T-helper 1 cell treated with Interleukin-12 subunit alpha and Interleukin-12 subunit beta and Interleukin-4 antibody, amounts not matched to agents 30 μg/mL and 1 μg/mL, for 36 hours (primary cell): ENCODE measurements around the gene ELMO1.
"Not testable (repeated sequence)": the region's sequence is repeated elsewhere in the genome, so short reads cannot be mapped to it uniquely, and the experiment has no call there.

Experiments used
- H3K27ac Mint-ChIP-seq: one replicate; pipeline ENCODE4 v1.8.0; 2021; ENCODE audit warnings: mild to moderate bottlenecking, mixed read lengths
- H3K27me3 Mint-ChIP-seq: one replicate; pipeline ENCODE4 v1.8.0; 2021; ENCODE audit warnings: low read depth, mixed read lengths
- H3K36me3 Mint-ChIP-seq: one replicate; pipeline ENCODE4 v1.8.0; 2021; ENCODE audit warnings: low read depth, mixed read lengths
- H3K4me1 Mint-ChIP-seq: one replicate; pipeline ENCODE4 v1.8.0; 2021; ENCODE audit warnings: low read depth, mixed read lengths
- H3K4me3 Mint-ChIP-seq: one replicate; pipeline ENCODE4 v1.8.0; 2021; ENCODE audit warnings: mild to moderate bottlenecking, moderate library complexity, mixed read lengths
- H3K9me3 Mint-ChIP-seq: one replicate; pipeline ENCODE4 v1.8.0; 2021; ENCODE audit warnings: mixed read lengths

Gene ELMO1

DNA sequence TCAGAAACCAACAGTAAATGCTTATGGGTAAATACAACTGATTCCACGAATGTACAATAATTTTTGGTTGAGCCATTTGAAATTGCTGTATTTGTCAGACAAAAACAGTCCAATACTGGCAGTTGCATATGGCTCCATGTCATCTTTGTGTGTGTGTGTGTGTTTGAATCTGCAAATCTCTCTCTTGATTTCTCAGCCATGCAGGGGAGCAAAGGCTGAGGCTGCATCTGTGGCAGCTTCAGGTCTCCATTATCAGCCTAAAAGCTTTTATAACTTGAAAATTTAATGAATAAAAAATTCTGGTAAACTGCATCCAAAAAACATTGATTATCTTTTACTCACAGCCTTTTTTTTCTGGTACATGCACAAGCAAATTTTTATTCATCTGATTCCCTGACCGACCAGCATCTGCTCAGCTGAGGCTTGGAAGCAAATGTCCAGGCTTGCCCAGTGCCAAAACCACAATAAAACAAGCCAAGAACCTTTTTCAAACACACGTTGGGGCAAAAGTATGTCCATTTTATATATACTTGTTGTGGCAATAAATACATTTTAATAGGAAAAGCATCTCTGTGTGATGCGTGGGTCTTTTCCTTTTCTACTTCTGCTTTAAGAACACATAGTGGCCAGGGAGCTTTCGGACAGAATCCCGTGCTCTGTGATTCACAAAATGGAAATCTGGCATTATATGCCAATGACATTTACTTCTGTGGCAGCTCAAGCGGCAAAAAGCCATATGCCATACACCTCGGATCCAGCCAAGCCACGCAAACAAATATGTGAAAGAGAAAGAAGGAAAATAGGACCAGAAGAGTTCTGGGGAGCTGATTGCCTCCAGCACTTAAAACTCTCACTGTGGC lies 448.8 kb downstream of the ELMO1 start:
- H3K27ac Mint-ChIP-seq = no peak overlapping the region
- H3K36me3 Mint-ChIP-seq = peaks cover 22% of the 10 kb centered on the region
- no peaks in the 10 kb centered on the region for H3K4me1 Mint-ChIP-seq
- peaks cover 16% of the 10 kb centered on the region for H3K9me3 Mint-ChIP-seq
- H3K4me3 Mint-ChIP-seq = no peak overlapping the region
- no peaks in the 10 kb centered on the region for H3K27me3 Mint-ChIP-seq

DNA sequence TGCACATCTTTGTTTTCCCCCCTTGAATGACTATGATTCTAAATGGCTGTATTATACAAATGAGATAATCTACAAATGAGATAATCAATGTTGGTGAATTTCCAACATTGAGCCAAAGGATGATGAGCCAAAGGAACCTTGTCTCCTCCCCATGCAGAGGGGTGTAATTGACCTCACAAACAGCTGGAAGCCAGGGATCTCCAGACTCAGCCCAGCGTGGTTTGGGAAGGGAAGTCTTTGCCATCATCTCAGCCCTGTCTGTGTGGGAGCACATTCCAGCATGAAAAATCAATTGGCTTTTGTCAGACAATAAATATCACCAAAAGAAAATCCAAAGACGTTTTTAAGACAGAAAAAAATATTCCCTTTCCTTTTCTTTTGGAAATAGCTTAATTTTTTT lies 452.9 kb downstream of the ELMO1 start:
- no peaks in the 10 kb centered on the region for H3K27me3 Mint-ChIP-seq
- peaks cover 4% of the 10 kb centered on the region for H3K4me1 Mint-ChIP-seq

DNA sequence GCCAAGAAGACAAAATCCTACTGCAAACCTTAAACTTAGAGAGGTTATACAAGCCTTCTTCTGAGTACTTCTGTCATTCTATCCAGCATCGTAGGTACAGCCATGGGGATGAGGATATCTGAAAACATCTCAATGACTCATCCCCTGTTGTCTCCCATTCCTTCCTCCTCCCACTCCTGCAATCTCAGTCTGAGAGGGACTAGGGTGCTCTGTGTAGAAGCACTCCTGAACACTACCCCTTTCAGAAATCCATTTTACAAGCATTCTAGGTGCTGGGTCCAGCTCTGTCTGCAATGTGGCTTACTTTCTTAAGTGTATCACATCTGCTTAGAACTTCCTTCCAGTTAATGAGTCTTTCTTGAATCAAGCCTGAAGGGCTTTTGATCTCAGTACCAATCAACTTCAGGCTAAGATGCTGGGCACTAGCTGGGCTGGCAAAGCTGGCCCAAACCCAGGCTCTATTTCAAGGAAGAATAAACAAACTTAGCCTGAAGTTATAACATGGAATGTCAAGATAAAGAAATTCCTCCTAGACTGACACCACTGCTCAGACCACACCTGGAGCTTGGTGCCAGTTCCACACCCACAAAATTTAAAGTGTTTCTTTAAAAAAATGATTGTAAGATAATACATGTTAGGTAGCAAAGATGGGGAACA lies 454.1 kb downstream of the ELMO1 start:
- Mint-ChIP-seq H3K9me3 (no peaks in the 10 kb centered on the region), H3K4me1 (peaks cover 4% of the 10 kb centered on the region), H3K36me3 (peaks cover 8% of the 10 kb centered on the region), H3K4me3 (no peak overlapping the region), H3K27me3 (no peaks in the 10 kb centered on the region), H3K27ac (no peak overlapping the region)

More for the DNA sequence above, 452.9 kb downstream of the ELMO1 start:
- no peak overlapping the region for H3K27ac Mint-ChIP-seq
- H3K4me3 Mint-ChIP-seq = no peak overlapping the region
- no peaks in the 10 kb centered on the region for H3K9me3 Mint-ChIP-seq
- peaks cover 8% of the 10 kb centered on the region for H3K36me3 Mint-ChIP-seq

DNA sequence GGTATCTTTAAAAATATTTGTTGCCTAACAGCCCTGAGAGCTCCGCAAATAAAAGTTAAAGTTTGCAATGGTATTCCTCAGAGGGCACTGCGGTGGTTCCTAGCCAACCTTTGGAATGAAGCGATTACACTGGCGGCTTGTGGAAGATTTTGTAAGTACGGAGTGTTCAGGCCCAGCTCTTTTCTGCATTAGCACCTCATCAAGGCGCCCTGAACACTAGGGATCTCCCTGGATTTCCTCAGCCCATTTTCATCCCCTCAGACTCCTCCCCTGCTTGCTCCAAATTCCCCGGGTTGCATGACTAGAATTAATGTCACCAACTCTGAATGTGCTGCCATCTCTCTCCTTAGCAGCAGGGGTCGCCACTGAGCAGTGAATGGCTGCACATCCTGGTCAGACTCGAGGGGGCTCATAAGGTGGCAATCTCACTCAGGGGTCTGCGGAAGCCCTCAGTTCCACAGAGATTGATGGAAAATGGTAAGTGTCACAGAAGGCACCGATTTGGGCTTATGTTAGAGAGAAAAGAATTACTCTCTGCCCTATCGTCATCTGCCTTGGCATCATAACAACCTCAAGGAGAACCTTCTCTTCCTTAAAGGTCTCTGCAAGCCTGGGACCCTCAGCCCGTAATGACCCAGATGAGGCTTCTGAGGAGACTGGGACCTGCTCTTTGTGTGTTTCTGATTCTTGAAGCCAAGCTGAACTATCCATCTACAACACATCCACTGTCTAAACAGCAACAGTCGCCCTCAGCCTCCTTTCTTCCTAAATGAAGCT lies 461.5 kb downstream of the ELMO1 start:
- Mint-ChIP-seq H3K4me3 (no peak overlapping the region), H3K27me3 (no peaks in the 10 kb centered on the region), H3K4me1 (peaks cover 22% of the 10 kb centered on the region), H3K9me3 (no peaks in the 10 kb centered on the region), H3K27ac (no peak overlapping the region), H3K36me3 (peaks cover 5% of the 10 kb centered on the region)

DNA sequence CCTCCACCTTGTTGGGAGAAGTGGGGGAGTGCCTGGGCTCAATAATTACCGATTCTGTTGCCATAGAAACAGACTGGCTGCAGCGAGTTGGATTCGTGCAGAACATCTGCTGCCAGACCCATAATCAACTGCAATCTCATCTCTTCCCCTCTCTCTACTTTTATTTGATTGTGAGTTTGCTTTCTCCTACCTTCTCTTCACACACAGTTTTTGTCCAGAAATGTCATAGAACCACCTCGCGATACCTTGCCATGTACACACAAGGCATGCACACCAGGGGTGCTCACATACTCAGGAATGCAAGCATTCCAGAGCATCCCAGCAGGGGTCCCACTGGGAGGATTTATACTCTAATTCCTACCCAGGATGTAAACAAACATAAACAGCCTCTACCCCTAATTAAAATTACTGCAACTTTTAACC lies 462.1 kb downstream of the ELMO1 start:
- H3K27ac Mint-ChIP-seq = no peak overlapping the region
- peaks cover 6% of the 10 kb centered on the region for H3K36me3 Mint-ChIP-seq
- H3K4me1 Mint-ChIP-seq = peaks cover 22% of the 10 kb centered on the region
- no peaks in the 10 kb centered on the region for H3K9me3 Mint-ChIP-seq
- no peaks in the 10 kb centered on the region for H3K27me3 Mint-ChIP-seq
- no peak overlapping the region for H3K4me3 Mint-ChIP-seq

DNA sequence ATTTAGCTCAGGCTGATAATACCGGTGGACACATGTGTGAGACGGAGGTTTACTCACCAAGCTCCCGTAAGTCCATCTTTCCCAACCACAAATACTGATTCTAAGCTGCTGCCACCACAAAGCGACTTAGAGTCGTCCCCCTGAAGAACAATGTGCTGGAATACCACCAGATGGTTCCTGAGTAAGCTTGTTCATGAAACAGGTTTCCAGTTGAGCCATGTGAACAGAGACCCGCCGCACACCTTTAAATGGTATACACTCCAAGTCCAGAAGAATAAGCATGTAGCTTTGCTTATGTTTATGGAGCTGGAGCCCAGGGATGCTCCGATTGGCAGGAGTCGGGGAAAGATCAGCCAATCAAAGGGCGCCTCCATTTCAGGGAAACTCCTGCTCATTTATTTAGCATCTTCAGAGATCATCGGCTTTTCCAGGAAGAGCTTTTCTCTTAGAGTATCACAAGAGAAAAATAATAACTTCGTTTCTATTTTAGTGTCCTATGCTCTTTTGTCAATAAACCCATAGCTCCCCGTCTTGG lies 462.7 kb downstream of the ELMO1 start:
- Mint-ChIP-seq H3K4me1 (peaks cover 22% of the 10 kb centered on the region), H3K4me3 (no peak overlapping the region), H3K36me3 (peaks cover 6% of the 10 kb centered on the region), H3K27ac (no peak overlapping the region), H3K27me3 (no peaks in the 10 kb centered on the region), H3K9me3 (no peaks in the 10 kb centered on the region)

DNA sequence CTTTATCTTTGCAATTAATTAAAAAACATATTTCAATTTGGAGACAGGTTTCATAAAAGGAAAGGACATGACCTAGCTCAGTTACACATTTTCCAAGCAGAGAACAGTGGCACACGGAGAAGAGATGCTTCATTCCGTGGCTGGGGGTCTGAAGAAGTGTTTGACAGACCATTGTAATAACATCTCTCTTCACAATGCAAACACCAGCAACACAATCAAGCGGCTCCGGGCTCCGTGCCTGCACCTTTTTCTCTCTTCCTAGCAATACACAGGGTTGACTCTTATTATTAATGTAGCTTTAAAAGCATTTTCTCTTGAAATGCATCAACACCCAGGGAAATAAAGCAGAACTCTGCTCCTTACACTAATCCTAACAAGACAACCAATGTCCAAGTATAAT lies 463.3 kb downstream of the ELMO1 start:
- no peak overlapping the region for H3K27ac Mint-ChIP-seq
- no peak overlapping the region for H3K4me3 Mint-ChIP-seq
- H3K36me3 Mint-ChIP-seq = peaks cover 6% of the 10 kb centered on the region
- peaks cover 22% of the 10 kb centered on the region for H3K4me1 Mint-ChIP-seq
- H3K27me3 Mint-ChIP-seq = no peaks in the 10 kb centered on the region
- H3K9me3 Mint-ChIP-seq = no peaks in the 10 kb centered on the region

DNA sequence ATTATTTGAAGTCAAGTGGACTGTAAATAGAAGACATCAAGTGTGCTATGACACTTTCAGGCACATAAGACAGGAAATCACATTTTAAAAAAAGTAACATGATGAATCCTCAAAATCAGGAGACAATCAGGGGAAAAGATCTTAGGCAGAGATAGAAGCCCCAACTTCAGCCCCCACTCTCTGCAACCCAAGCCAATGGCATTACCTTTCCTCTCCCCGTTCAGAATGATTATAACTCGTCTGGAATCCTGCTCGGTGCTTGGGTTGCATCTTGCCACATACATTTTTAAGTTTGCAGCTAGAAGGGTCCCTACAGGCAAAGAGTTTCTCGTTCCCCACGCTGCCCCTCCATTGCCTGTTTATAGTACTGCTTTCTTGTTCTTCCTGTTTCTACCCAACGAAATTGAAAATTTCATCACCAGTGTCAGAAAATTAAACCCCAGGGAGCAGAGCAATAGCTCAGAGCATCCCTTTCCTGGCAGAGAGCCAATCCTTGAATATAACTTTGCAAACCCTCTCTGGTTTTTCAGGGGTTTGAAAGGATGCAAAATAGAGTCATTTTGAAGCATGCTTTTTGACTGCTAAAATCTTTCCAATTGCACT lies 463.9 kb downstream of the ELMO1 start:
- H3K4me1 Mint-ChIP-seq = peaks cover 22% of the 10 kb centered on the region
- H3K4me3 Mint-ChIP-seq = no peak overlapping the region
- H3K9me3 Mint-ChIP-seq = no peaks in the 10 kb centered on the region
- peaks cover 6% of the 10 kb centered on the region for H3K36me3 Mint-ChIP-seq
- no peaks in the 10 kb centered on the region for H3K27me3 Mint-ChIP-seq
- H3K27ac Mint-ChIP-seq = no peak overlapping the region

DNA sequence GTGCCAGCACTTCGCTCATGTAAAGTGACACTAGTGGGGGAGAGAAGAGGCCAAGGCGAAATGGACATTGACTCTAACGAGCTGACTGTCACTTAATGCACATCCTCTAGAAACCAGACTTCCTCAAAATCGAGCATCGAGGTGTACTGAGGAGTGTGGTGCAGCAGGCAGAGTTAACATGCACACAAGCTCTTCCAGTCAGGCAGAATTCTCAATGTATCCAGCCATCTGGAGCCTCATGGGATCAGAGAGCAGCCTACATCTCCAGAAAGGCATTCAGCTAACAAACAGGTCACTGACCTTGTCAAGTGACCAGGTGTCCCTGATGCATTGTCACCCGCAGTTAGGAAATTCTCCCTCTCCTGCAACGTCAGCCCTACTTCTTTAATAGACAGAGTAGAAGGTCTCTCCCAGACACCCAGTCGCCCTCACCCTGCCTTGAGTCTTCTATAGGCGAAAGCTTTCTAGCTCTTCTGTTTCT lies 464.6 kb downstream of the ELMO1 start:
- H3K4me1 Mint-ChIP-seq = peaks cover 22% of the 10 kb centered on the region
- H3K27me3 Mint-ChIP-seq = no peaks in the 10 kb centered on the region
- H3K36me3 Mint-ChIP-seq = peaks cover 6% of the 10 kb centered on the region
- no peak overlapping the region for H3K4me3 Mint-ChIP-seq
- H3K27ac Mint-ChIP-seq = no peak overlapping the region
- no peaks in the 10 kb centered on the region for H3K9me3 Mint-ChIP-seq

DNA sequence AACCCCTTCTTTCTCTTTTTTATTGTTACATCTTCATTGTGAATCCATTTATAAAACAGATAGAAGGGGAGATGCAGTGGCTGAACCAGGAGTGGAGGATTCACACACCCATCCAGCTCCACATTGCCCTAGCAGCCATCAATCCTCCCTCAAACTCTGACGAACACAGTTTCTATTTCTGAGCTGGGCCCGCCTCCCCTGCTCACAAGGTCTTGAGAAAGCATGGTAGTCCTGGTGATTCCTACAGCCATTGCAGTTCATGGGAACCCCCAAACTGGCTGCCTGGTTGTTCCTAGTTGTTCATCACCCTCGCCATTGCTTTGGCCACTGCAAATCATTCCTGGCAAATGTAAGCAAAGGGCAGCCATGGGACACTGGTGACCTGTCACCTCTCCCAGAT lies 465.9 kb downstream of the ELMO1 start:
- Mint-ChIP-seq H3K9me3 (no peaks in the 10 kb centered on the region), H3K4me3 (no peak overlapping the region), H3K4me1 (peaks cover 19% of the 10 kb centered on the region), H3K27me3 (no peaks in the 10 kb centered on the region), H3K27ac (no peak overlapping the region), H3K36me3 (peaks cover 6% of the 10 kb centered on the region)

DNA sequence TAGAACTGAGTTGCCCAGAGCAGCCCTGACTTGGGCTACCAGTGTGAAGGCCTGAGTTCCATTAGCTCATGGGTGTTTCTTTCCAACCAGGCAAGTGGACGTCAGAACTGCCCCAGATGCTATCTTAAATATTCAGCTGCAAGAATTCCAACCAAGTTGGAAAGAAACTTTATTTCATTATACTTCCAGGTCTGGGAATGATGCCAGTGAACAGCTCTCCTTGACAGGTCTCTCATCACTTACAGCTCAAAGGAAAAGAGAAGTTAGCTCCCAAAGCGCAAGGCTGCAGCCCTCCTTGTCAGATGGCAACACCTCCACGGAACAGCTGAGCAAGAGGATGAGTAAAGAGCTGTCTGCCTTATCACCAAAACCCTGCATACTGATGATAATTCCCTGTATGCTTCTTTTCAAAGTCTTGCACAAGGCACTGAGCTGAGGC lies 468.8 kb downstream of the ELMO1 start:
- Mint-ChIP-seq H3K36me3 (peaks cover 11% of the 10 kb centered on the region), H3K9me3 (no peaks in the 10 kb centered on the region), H3K27ac (no peak overlapping the region), H3K4me1 (peaks cover 8% of the 10 kb centered on the region), H3K27me3 (no peaks in the 10 kb centered on the region), H3K4me3 (no peak overlapping the region)

DNA sequence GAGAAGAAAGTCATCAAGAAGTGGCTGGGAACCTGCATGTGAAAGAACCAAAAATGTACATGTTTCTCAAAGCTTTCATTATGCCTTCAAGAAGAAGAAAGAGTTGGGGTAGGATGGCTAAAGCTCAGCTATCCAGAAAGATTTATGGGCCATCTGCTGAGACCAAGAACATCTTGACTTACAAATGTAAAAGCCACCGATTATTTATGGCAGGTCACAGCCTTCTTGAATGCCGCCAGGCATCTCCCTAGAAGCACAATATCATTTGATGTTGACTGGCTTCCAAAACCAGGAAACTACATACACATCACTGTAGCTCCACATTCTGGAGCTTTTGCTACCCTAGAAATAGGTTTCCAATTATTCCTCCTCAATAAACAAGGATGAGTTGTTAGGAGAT lies 470.2 kb downstream of the ELMO1 start:
- H3K36me3 Mint-ChIP-seq = peaks cover 19% of the 10 kb centered on the region
- no peak overlapping the region for H3K27ac Mint-ChIP-seq
- no peaks in the 10 kb centered on the region for H3K9me3 Mint-ChIP-seq

DNA sequence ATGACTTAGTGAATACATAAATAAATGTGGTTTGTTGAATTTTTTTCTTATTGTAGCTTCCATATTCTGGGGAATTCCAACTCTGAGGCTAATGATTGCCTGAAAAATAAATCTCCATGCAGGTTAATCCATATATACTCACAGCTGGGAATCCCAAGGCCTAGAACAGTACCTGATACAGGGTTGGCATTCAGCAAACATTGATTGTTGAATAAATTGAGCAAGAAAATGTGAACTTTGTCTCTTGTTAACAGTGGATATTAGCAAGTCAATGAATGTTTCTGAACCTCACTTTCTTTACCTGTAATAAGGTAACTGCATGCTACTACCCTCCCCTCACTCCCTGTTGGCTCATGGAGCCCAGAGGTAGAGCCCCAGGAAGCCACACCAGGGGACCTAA lies 470.8 kb downstream of the ELMO1 start:
- no peaks in the 10 kb centered on the region for H3K9me3 Mint-ChIP-seq
- peaks cover 2% of the 10 kb centered on the region for H3K4me1 Mint-ChIP-seq
- no peak overlapping the region for H3K27ac Mint-ChIP-seq
- peaks cover 16% of the 10 kb centered on the region for H3K36me3 Mint-ChIP-seq
- H3K27me3 Mint-ChIP-seq = no peaks in the 10 kb centered on the region
- H3K4me3 Mint-ChIP-seq = no peak overlapping the region

More for the DNA sequence above, 470.2 kb downstream of the ELMO1 start:
- Mint-ChIP-seq H3K27me3 (no peaks in the 10 kb centered on the region), H3K4me3 (no peak overlapping the region), H3K4me1 (peaks cover 2% of the 10 kb centered on the region)

DNA sequence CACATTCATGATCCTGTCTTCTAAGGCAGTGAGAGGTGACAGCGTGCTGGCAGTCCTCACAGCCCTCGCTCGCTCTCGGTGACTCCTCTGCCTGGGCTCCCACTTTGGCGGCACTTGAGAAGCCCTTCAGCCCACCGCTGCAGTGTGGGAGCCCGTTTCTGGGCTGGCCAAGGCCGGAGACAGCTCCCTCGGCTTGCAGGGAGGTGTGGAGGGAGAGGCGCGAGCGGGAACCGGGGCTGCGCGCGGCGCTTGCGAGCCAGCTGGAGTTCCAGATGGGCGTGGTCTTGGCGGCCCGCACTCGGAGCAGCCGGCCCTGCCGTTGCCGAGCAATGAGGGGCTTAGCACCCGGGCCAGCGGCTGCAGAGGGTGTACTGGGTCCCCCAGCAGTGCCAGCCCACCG lies 475.1 kb downstream of the ELMO1 start:
- H3K27ac Mint-ChIP-seq, H3K9me3 Mint-ChIP-seq, H3K4me3 Mint-ChIP-seq, H3K27me3 Mint-ChIP-seq: not testable (repeated sequence)
- H3K4me1 Mint-ChIP-seq = peaks cover 24% of the 10 kb centered on the region
- H3K36me3 Mint-ChIP-seq = peaks cover 23% of the 10 kb centered on the region
